Measurements from ENCODE around the gene HINT1. TPM values are rescaled to one million over a fixed set of nuclear protein-coding genes. Genes with fewer than 3 reads are reported as not detected.
A peak's percentile ranks its signal among the peaks of the same experiment; 100 is the strongest.

HINT1 gene
- total RNA-seq, 1 experiment from 2014 or later = 522 TPM

- Histone ChIP-seq H2AFZ (ENCODE audit: low read length) (no peak overlapping the region), H3K4me3 (ENCODE audit: low read length) (peak overlapping the region; percentile 76)
Measured at GRCh38 chr5:131169810-131170539, 4.9 kb upstream of the HINT1 start.

GRCh38 chr5:131167615-131168014 lies 2.6 kb upstream of the HINT1 start:
- Histone ChIP-seq H4K20me1 (ENCODE audit: insufficient read depth, low read depth, low read length) (peaks cover 4% of the 10 kb centered on the region; the same call in 1 of the 2 replicates), H3K36me3 (ENCODE audit: insufficient read depth, low read length) (peaks cover 9% of the 10 kb centered on the region), H3K4me3 (ENCODE audit: low read length) (no peak overlapping the region), H3K4me2 (ENCODE audit: low read depth, low read length, poor library complexity, severe bottlenecking) (no peak overlapping the region), H3K9me2 (replicated peaks; ENCODE audit: insufficient read depth, low read length) (no peaks in the 10 kb centered on the region), H3K9me3 (ENCODE audit: low read length) (no peaks in the 10 kb centered on the region), H3K27me3 (ENCODE audit: low read length) (no peaks in the 10 kb centered on the region), H3K9ac (ENCODE audit: low read length) (no peak overlapping the region), H3K4me1 (ENCODE audit: low read length) (peaks cover 38% of the 10 kb centered on the region), H2AFZ (ENCODE audit: low read length) (no peak overlapping the region; the same call in 1 of the 2 replicates), H3K27ac (ENCODE audit: low read length) (no peak overlapping the region), H3K79me2 (ENCODE audit: low read length) (peaks cover 45% of the 10 kb centered on the region)
- DNase-seq = no peak

More at GRCh38 chr5:131169810-131170539, 4.9 kb upstream of the HINT1 start:
- Histone ChIP-seq H3K9me2 (replicated peaks; ENCODE audit: insufficient read depth, low read length) (no peaks in the 10 kb centered on the region), H4K20me1 (ENCODE audit: insufficient read depth, low read depth, low read length) (no peaks in the 10 kb centered on the region), H3K27me3 (ENCODE audit: low read length) (no peaks in the 10 kb centered on the region), H3K4me2 (ENCODE audit: low read depth, low read length, poor library complexity, severe bottlenecking) (peak overlapping the region; percentile 97), H3K36me3 (ENCODE audit: insufficient read depth, low read length) (no peaks in the 10 kb centered on the region), H3K9ac (ENCODE audit: low read length) (peak overlapping the region; percentile 81), H3K27ac (ENCODE audit: low read length) (peak overlapping the region; percentile 85), H3K9me3 (ENCODE audit: low read length) (no peaks in the 10 kb centered on the region), H3K79me2 (ENCODE audit: low read length) (peaks cover 45% of the 10 kb centered on the region), H3K4me1 (ENCODE audit: low read length) (peaks cover 41% of the 10 kb centered on the region)
- DNase-seq = no peak

- H2AFZ ChIP-seq (ENCODE audit: low read length) = no peak overlapping the region
- peaks cover 4% of the 10 kb centered on the region; the same call in 1 of the 2 replicates for H4K20me1 ChIP-seq (ENCODE audit: insufficient read depth, low read depth, low read length)
- H3K9ac ChIP-seq (ENCODE audit: low read length) = peak overlapping the region; percentile 88
- H3K79me2 ChIP-seq (ENCODE audit: low read length) = peaks cover 49% of the 10 kb centered on the region
- peak overlapping the region; percentile 78 for H3K4me3 ChIP-seq (ENCODE audit: low read length)
- H3K4me2 ChIP-seq (ENCODE audit: low read depth, low read length, poor library complexity, severe bottlenecking) = peak overlapping the region; percentile 89
- H3K9me3 ChIP-seq (ENCODE audit: low read length) = no peaks in the 10 kb centered on the region
- peak; percentile 90 for DNase-seq
- no peaks in the 10 kb centered on the region for H3K27me3 ChIP-seq (ENCODE audit: low read length)
- H3K4me1 ChIP-seq (ENCODE audit: low read length) = peaks cover 20% of the 10 kb centered on the region
- H3K27ac ChIP-seq (ENCODE audit: low read length) = peak overlapping the region; percentile 69
- H3K9me2 ChIP-seq (replicated peaks; ENCODE audit: insufficient read depth, low read length) = no peaks in the 10 kb centered on the region
- peaks cover 36% of the 10 kb centered on the region for H3K36me3 ChIP-seq (ENCODE audit: insufficient read depth, low read length)
Measured at GRCh38 chr5:131164191-131165118, 601 bp downstream of the HINT1 start.

DNA sequence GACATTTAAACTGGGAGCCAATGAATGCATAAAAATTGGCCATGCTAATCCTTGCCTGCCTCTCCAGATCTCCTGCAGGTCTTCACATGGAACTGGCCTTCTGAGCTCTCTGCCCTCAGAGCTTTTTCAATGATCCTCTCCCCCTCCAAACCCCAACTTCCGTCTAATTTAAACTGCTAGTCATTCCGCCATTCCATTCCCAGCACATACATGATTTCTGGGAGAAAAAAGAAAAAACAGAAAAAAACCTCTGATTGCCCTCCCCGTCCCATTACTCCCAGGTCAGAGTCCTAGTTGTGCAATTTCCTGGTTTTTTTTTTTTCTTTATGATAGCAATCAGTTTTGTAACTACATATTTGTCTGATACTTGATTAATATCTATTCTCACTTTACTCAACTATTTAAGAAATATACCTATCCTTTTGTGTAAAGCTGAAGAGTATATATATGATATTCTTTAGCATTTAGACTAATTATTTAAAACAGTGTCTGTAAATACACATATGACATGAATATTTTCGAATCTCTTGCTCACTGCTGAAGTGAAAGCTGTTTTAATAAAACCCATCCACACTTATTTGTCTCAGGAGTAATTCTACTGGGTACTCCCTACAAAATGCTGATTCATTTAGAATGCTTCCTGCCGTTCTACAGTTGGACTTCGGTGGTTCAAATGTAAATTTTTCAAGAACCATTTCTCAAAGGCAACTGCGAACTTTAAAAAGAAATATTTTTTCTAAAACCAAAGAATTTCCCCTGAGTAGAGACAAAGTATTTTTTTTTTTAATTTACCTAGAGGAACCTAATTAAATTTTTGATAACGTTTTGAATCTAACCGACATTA lies 1.6 kb downstream of the HINT1 start:
- H3K4me3 ChIP-seq (ENCODE audit: low read length) = peak overlapping the region; percentile 78
- H2AFZ ChIP-seq (ENCODE audit: low read length) = no peak overlapping the region
- peaks cover 49% of the 10 kb centered on the region for H3K79me2 ChIP-seq (ENCODE audit: low read length)
- peak; percentile 61 for DNase-seq
- peak overlapping the region; percentile 69 for H3K27ac ChIP-seq (ENCODE audit: low read length)
- peaks cover 45% of the 10 kb centered on the region for H3K36me3 ChIP-seq (ENCODE audit: insufficient read depth, low read length)
- peak overlapping the region; percentile 88 for H3K9ac ChIP-seq (ENCODE audit: low read length)
- H3K27me3 ChIP-seq (ENCODE audit: low read length) = no peaks in the 10 kb centered on the region
- peak overlapping the region; percentile 89 for H3K4me2 ChIP-seq (ENCODE audit: low read depth, low read length, poor library complexity, severe bottlenecking)
- no peaks in the 10 kb centered on the region for H3K9me3 ChIP-seq (ENCODE audit: low read length)
- H4K20me1 ChIP-seq (ENCODE audit: insufficient read depth, low read depth, low read length) = peaks cover 4% of the 10 kb centered on the region; the same call in 1 of the 2 replicates
- no peaks in the 10 kb centered on the region for H3K9me2 ChIP-seq (replicated peaks; ENCODE audit: insufficient read depth, low read length)
- peaks cover 16% of the 10 kb centered on the region for H3K4me1 ChIP-seq (ENCODE audit: low read length)

GRCh38 chr5:131160134-131160533 lies 4.9 kb downstream of the HINT1 start:
- Histone ChIP-seq H3K9ac (ENCODE audit: low read length) (no peak overlapping the region), H3K79me2 (ENCODE audit: low read length) (peaks cover 47% of the 10 kb centered on the region), H3K36me3 (ENCODE audit: insufficient read depth, low read length) (peaks cover 47% of the 10 kb centered on the region), H4K20me1 (ENCODE audit: insufficient read depth, low read depth, low read length) (peaks cover 4% of the 10 kb centered on the region; the same call in 1 of the 2 replicates), H3K4me1 (ENCODE audit: low read length) (peaks cover 9% of the 10 kb centered on the region), H3K27me3 (ENCODE audit: low read length) (no peaks in the 10 kb centered on the region), H3K27ac (ENCODE audit: low read length) (no peak overlapping the region), H3K9me3 (ENCODE audit: low read length) (no peaks in the 10 kb centered on the region), H3K4me3 (ENCODE audit: low read length) (no peak overlapping the region), H2AFZ (ENCODE audit: low read length) (no peak overlapping the region), H3K4me2 (ENCODE audit: low read depth, low read length, poor library complexity, severe bottlenecking) (no peak overlapping the region), H3K9me2 (replicated peaks; ENCODE audit: insufficient read depth, low read length) (no peaks in the 10 kb centered on the region)
- no peak for DNase-seq

DNA sequence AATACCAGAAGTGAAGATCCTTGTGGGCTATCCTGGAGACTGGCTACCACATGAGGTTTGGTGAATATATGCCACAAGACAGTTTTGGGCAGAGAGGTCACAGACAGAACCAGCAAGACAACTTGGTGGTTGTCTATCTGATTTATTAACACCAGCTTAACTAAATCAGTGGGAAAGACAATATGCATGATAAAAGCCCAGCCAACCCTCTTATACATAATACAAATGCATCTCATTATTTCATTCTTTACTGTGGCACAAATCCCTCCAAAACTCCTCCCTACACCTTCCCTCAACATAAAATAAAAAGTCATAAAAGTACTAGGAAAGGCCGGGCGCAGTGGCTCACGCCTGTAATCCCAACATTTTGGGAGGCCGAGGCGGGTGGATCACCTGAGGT lies 8.1 kb downstream of the HINT1 start:
- Histone ChIP-seq H3K4me3 (ENCODE audit: low read length) (no peak overlapping the region), H3K27ac (ENCODE audit: low read length) (no peak overlapping the region), H3K9me2 (replicated peaks; ENCODE audit: insufficient read depth, low read length) (no peaks in the 10 kb centered on the region), H3K36me3 (ENCODE audit: insufficient read depth, low read length) (peaks cover 32% of the 10 kb centered on the region; the same call in 1 of the 2 replicates), H3K4me1 (ENCODE audit: low read length) (no peaks in the 10 kb centered on the region), H3K4me2 (ENCODE audit: low read depth, low read length, poor library complexity, severe bottlenecking) (no peak overlapping the region), H3K9ac (ENCODE audit: low read length) (no peak overlapping the region), H3K79me2 (ENCODE audit: low read length) (peaks cover 15% of the 10 kb centered on the region; the same call in 1 of the 2 replicates), H2AFZ (ENCODE audit: low read length) (no peak overlapping the region), H3K27me3 (ENCODE audit: low read length) (no peaks in the 10 kb centered on the region), H3K9me3 (ENCODE audit: low read length) (no peaks in the 10 kb centered on the region), H4K20me1 (ENCODE audit: insufficient read depth, low read depth, low read length) (no peaks in the 10 kb centered on the region)
- DNase-seq = peak; percentile 42

DNA sequence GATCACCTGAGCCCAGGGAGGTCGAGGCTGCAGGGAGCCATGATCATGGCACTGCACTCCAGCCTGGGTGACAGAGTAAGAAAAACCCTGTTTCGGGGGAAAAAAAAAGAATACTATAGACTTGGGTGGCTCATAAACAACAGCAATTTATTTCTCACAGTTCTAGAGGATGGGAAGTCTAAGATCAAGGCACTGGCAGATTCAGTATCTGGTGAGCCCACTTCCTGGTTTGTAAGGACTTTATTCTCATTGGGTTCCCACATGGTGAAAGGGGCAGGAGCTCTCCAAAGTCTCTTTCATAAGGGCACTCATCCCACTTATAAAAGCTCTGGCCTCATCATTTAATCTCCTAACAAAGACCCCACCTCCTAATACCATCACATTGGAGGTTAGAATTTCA lies 8.7 kb downstream of the HINT1 start:
- H3K9ac ChIP-seq (ENCODE audit: low read length) = no peak overlapping the region
- H3K36me3 ChIP-seq (ENCODE audit: insufficient read depth, low read length) = peaks cover 29% of the 10 kb centered on the region; the same call in 1 of the 2 replicates
- peaks cover 12% of the 10 kb centered on the region; the same call in 1 of the 2 replicates for H3K79me2 ChIP-seq (ENCODE audit: low read length)
- no peak overlapping the region for H3K4me3 ChIP-seq (ENCODE audit: low read length)
- no peak overlapping the region for H3K4me2 ChIP-seq (ENCODE audit: low read depth, low read length, poor library complexity, severe bottlenecking)
- H3K27ac ChIP-seq (ENCODE audit: low read length) = no peak overlapping the region
- H2AFZ ChIP-seq (ENCODE audit: low read length) = no peak overlapping the region
- DNase-seq = peak; percentile 44
- no peaks in the 10 kb centered on the region for H3K9me3 ChIP-seq (ENCODE audit: low read length)
- H3K27me3 ChIP-seq (ENCODE audit: low read length) = no peaks in the 10 kb centered on the region
- H3K9me2 ChIP-seq (replicated peaks; ENCODE audit: insufficient read depth, low read length) = no peaks in the 10 kb centered on the region
- no peaks in the 10 kb centered on the region for H3K4me1 ChIP-seq (ENCODE audit: low read length)
- no peaks in the 10 kb centered on the region for H4K20me1 ChIP-seq (ENCODE audit: insufficient read depth, low read depth, low read length)
